Measurements from ENCODE around the gene EIF4G2. TPM values are rescaled to one million over a fixed set of nuclear protein-coding genes. Genes with fewer than 3 reads are reported as not detected.
A peak's percentile ranks its signal among the peaks of the same experiment; 100 is the strongest.

EIF4G2 gene
- total RNA-seq, 2 experiments from 2014 or later = 650 to 817 TPM

DNA sequence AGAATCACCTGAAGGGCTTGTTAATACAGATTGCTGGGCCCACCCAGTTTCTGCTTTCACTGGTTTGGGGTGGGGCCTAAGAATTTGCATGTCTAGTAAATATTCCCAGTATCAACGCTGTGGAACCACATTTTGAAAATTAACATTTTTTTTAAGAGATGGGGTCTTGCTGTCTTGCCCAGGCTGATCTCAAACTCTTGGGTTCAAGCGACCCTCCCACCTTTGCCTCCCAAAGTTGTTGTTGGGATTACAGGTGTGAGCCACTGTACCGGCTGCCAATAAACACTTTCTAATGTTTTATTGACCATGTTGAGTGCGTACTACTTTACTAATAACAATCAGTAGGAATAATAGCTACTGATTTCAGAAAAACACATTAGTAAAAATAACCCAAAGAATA, 2.5 kb downstream of the EIF4G2 start:
- peak overlapping the region; percentile 100 for H3K27ac Mint-ChIP-seq
- POLR2A ChIA-PET = no interaction called here
- no peaks in the 10 kb centered on the region for H3K9me3 Mint-ChIP-seq
- no peaks in the 10 kb centered on the region for H3K27me3 Mint-ChIP-seq
- CTCF ChIA-PET = interaction anchor here (1.1 kb wide), 1 partner anchor 13 kb away, joined by 3 read pairs; no protein-coding TSS in a partner anchor
- peaks cover 65% of the 10 kb centered on the region for H3K4me1 Mint-ChIP-seq
- DNase-seq = no peak
- peaks cover 67% of the 10 kb centered on the region for H3K36me3 Mint-ChIP-seq (ENCODE audit: low read depth)
- H3K4me3 Mint-ChIP-seq = peak overlapping the region; percentile 95

DNA sequence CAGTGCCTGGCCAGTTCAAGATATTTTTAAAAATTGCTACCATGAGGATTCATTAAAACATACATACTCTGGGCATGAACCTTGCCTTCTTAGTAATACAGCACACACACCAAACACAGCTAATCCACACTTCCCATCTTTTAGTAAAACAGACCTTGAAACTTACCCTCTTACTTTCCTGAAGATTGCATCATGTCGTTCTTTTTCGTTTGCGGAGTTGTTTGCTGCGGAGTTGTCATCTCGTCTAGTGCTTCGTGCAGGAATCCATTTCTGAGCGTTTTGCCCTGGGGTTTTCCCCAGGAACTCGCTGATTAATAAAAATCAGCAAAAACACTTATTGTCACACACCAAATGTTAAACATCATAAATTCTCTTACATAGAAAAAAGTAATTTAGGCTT, 3.0 kb downstream of the EIF4G2 start:
- Mint-ChIP-seq H3K36me3 (ENCODE audit: low read depth) (peaks cover 71% of the 10 kb centered on the region), H3K9me3 (no peaks in the 10 kb centered on the region), H3K4me3 (peak overlapping the region; percentile 26), H3K27me3 (no peaks in the 10 kb centered on the region), H3K4me1 (peaks cover 70% of the 10 kb centered on the region), H3K27ac (peak overlapping the region; percentile 69)
- DNase-seq = no peak
- POLR2A ChIA-PET = no interaction called here
- CTCF ChIA-PET = interaction anchor here (1.1 to 2.5 kb wide), 4 partner anchors 9 to 138 kb away, joined by 3 to 8 read pairs (median 3); no protein-coding TSS in a partner anchor

DNA sequence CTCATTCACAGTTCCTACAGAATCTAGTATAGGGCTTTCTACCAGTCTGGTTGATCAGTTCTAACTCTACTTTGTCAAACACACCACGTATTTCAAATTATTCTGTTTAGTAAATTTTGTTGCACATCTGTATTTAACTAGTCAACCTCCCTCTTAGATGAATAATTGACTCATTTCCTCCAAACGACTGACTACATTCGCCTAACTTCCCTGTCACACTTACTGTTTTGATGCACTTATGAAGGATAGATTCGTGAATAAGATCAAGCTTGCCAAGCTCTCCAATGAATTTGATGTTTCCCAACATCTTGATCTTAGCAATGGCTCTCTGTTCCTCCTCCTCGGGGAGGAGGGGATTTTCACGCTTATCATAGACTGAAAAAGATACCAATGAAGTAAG, 5.0 kb downstream of the EIF4G2 start:
- no peak for DNase-seq
- Mint-ChIP-seq H3K4me1 (peaks cover 76% of the 10 kb centered on the region), H3K4me3 (no peak overlapping the region), H3K36me3 (ENCODE audit: low read depth) (peaks cover 90% of the 10 kb centered on the region), H3K9me3 (no peaks in the 10 kb centered on the region), H3K27ac (no peak overlapping the region), H3K27me3 (no peaks in the 10 kb centered on the region)
- POLR2A ChIA-PET = interaction anchor here (0.7 to 0.8 kb wide), 2 partner anchors 7 to 54 kb away, joined by 3 read pairs; partner anchors contain the start of gene ZBED5
- CTCF ChIA-PET = interaction anchor here (0.8 to 4.9 kb wide), 6 partner anchors 7 to 88 kb away, joined by 3 to 41 read pairs (median 5); no protein-coding TSS in a partner anchor

DNA sequence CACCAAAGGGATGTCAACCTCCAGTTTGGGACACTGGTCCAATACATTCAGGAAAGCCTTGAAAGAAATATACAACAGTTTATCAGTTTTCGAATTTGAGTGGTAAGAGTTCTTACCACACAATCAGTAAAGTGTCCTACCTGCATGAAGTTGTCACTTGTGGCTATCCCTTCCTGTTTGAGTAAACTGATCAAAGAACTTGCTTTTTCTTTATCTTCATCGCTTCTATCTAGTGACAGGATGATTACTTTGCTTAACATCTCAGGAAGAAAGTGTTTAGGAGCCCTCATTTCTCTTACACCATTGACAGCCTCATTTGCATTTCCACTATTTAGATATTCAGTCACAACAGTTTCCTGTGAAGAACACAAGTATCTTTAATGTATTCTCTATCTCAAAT, 8.4 kb downstream of the EIF4G2 start:
- no peak for DNase-seq
- no peak overlapping the region for H3K4me3 Mint-ChIP-seq
- peak overlapping the region; percentile 68 for H3K27ac Mint-ChIP-seq
- ChIA-PET CTCF (interaction anchor here (1.2 to 4.9 kb wide), 2 partner anchors 8 to 29 kb away, joined by 3 to 41 read pairs; no protein-coding TSS in a partner anchor), POLR2A (no interaction called here)
- no peaks in the 10 kb centered on the region for H3K27me3 Mint-ChIP-seq
- H3K9me3 Mint-ChIP-seq = no peaks in the 10 kb centered on the region
- H3K36me3 Mint-ChIP-seq (ENCODE audit: low read depth) = peaks cover 87% of the 10 kb centered on the region
- H3K4me1 Mint-ChIP-seq = peaks cover 71% of the 10 kb centered on the region

DNA sequence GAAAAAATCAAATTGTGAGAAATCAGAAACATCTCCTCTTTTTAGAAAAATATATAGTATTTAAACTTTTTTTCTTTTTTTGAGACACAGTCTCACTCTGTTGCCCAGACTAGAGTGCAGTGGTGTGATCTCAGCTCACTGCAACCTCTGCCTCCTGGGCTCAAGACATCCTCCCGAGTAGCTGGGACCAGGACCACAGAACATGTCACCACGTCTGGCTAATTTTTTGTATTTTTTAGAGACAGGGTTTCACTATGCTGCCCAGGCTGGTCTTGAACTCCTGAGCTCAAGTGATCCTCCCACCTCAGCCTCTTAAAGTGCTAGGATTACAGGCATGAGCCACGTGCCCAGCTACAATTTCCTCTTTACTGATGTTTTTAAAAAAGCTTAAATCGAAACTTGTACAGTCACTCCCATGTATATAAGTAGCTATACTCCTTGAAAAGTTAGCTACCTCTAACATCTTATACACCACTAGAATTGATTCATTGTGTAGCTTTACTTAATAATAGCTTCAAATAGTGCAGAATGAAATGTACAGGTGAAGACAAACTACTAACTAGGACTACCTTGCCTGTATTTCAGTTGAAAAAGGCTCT, 10.3 kb downstream of the EIF4G2 start:
- ChIA-PET CTCF (interaction anchor here (0.8 to 1.0 kb wide), 3 partner anchors 9 to 81 kb away, joined by 3 read pairs; no protein-coding TSS in a partner anchor), POLR2A (interaction anchor here (0.6 to 1.3 kb wide), 2 partner anchors 11 to 32 kb away, joined by 3 to 9 read pairs; partner anchors contain the start of gene EIF4G2)

GRCh38 chr11:10797531-10797930, 11.2 kb downstream of the EIF4G2 start:
- Mint-ChIP-seq H3K36me3 (ENCODE audit: low read depth) (peaks cover 71% of the 10 kb centered on the region), H3K4me3 (no peak overlapping the region), H3K27ac (no peak overlapping the region), H3K4me1 (peaks cover 63% of the 10 kb centered on the region), H3K9me3 (no peaks in the 10 kb centered on the region), H3K27me3 (peaks cover 6% of the 10 kb centered on the region)
- ChIA-PET POLR2A (no interaction called here), CTCF (interaction anchor here (1.0 kb wide), 1 partner anchor 22 kb away, joined by 3 read pairs; no protein-coding TSS in a partner anchor)
- no peak for DNase-seq

More for the DNA sequence above, 10.3 kb downstream of the EIF4G2 start:
- Mint-ChIP-seq H3K4me1 (peaks cover 61% of the 10 kb centered on the region), H3K27me3 (no peaks in the 10 kb centered on the region), H3K4me3 (no peak overlapping the region), H3K36me3 (ENCODE audit: low read depth) (peaks cover 78% of the 10 kb centered on the region), H3K27ac (peak overlapping the region; percentile 11), H3K9me3 (no peaks in the 10 kb centered on the region)
- DNase-seq = no peak

- Mint-ChIP-seq H3K4me1 (peaks cover 59% of the 10 kb centered on the region), H3K27ac (peak overlapping the region; percentile 3)
- DNase-seq = no peak
Measured at GRCh38 chr11:10797001-10797400, 11.7 kb downstream of the EIF4G2 start.

DNA sequence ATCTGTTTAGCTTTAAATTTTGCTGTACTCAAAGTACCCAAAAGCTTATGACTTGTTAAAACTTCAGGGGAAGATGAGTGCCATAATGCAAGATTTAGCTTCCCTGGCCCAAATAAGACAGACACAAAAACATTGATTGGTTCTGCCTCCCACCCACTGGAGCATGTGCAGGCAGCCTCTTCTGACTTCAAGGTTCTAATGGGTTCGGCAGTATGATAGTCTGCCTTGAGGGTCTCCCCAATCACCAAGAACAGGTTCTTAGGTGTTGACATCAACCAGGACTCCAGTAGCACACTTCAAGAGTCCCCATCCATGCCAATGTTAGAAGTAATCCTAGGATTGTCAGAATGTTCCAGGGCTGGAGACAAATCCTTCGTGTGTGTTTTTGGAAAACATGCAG, 12.5 kb downstream of the EIF4G2 start:
- DNase-seq = no peak
- H3K9me3 Mint-ChIP-seq = no peaks in the 10 kb centered on the region
- POLR2A ChIA-PET = interaction anchor here (0.6 to 1.3 kb wide), 2 partner anchors 8 to 13 kb away, joined by 3 to 13 read pairs; partner anchors contain the start of gene EIF4G2
- no peak overlapping the region for H3K27ac Mint-ChIP-seq
- H3K27me3 Mint-ChIP-seq = peaks cover 6% of the 10 kb centered on the region
- CTCF ChIA-PET = interaction anchor here (1.5 to 2.1 kb wide), 2 partner anchors 8 to 232 kb away, joined by 4 to 8 read pairs; no protein-coding TSS in a partner anchor
- peaks cover 51% of the 10 kb centered on the region for H3K4me1 Mint-ChIP-seq
- H3K4me3 Mint-ChIP-seq = no peak overlapping the region
- peaks cover 58% of the 10 kb centered on the region for H3K36me3 Mint-ChIP-seq (ENCODE audit: low read depth)

More at GRCh38 chr11:10797001-10797400, 11.7 kb downstream of the EIF4G2 start:
- Mint-ChIP-seq H3K9me3 (no peaks in the 10 kb centered on the region), H3K27me3 (peaks cover 6% of the 10 kb centered on the region), H3K36me3 (ENCODE audit: low read depth) (peaks cover 66% of the 10 kb centered on the region), H3K4me3 (no peak overlapping the region)
- ChIA-PET CTCF (interaction anchor here (2.1 kb wide), 1 partner anchor 7 kb away, joined by 8 read pairs; no protein-coding TSS in a partner anchor), POLR2A (interaction anchor here (0.6 kb wide), 1 partner anchor 7 kb away, joined by 3 read pairs; no protein-coding TSS in a partner anchor)

- Mint-ChIP-seq H3K4me3 (no peak overlapping the region), H3K9me3 (no peaks in the 10 kb centered on the region), H3K4me1 (peaks cover 27% of the 10 kb centered on the region), H3K36me3 (ENCODE audit: low read depth) (peaks cover 35% of the 10 kb centered on the region), H3K27me3 (peaks cover 6% of the 10 kb centered on the region), H3K27ac (no peak overlapping the region)
- CTCF ChIA-PET = interaction anchor here (0.6 to 4.0 kb wide), 16 partner anchors 9 to 355 kb away, joined by 3 to 41 read pairs (median 4); partner anchors contain the start of genes EIF4G2 and ZBED5
- POLR2A ChIA-PET = interaction anchor here (0.7 to 1.0 kb wide), 3 partner anchors 10 to 64 kb away, joined by 3 to 6 read pairs (median 4); partner anchors contain the start of gene ZBED5
- DNase-seq = no peak
Measured at GRCh38 chr11:10793470-10794255, 15.1 kb downstream of the EIF4G2 start.

DNA sequence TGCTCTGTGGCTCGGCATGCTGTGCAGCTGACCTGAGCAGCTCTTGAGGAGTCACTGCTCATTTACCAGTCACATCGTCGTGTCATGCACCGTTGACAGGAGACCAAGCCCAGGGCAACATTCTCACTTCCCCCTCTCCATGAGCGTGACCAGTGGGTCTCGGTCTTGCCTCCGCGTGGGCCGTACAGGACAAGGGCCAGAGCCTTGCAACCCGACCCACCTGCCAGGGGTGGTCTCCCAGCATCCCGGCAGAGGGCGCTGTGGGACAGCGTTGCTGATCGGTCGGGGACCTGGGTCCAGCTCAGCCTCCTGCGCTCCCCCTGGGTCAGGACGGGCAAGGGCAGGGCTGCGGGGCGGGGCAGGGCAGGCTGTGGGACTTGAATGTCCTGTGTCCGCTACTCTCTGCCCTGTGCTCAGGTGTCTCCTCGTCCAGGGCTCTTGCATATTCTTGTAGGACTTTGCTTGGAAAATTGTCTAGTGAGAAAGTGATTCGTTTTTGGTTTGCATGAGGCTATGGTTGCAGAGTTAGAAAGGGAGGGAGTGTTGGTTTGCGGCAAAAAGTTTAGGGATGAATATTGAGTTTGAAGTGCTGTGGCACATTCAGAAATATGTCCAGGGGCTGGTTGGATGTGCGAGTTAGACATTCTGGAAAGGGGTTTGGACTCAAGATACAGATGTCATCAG, 16.2 kb downstream of the EIF4G2 start:
- CTCF ChIA-PET = interaction anchor here (0.6 to 4.0 kb wide), 23 partner anchors 10 to 590 kb away, joined by 3 to 41 read pairs (median 4); partner anchors contain the start of genes EIF4G2 and ZBED5
- POLR2A ChIA-PET = interaction anchor here (0.5 to 1.4 kb wide), 5 partner anchors 9 to 134 kb away, joined by 3 to 4 read pairs (median 3); partner anchors contain the start of genes EIF4G2 and ZBED5
- DNase-seq = peak; percentile 86
- no peaks in the 10 kb centered on the region for H3K9me3 Mint-ChIP-seq
- no peak overlapping the region for H3K27ac Mint-ChIP-seq
- peaks cover 6% of the 10 kb centered on the region for H3K27me3 Mint-ChIP-seq
- H3K36me3 Mint-ChIP-seq (ENCODE audit: low read depth) = peaks cover 24% of the 10 kb centered on the region
- peaks cover 20% of the 10 kb centered on the region for H3K4me1 Mint-ChIP-seq
- H3K4me3 Mint-ChIP-seq = no peak overlapping the region

DNA sequence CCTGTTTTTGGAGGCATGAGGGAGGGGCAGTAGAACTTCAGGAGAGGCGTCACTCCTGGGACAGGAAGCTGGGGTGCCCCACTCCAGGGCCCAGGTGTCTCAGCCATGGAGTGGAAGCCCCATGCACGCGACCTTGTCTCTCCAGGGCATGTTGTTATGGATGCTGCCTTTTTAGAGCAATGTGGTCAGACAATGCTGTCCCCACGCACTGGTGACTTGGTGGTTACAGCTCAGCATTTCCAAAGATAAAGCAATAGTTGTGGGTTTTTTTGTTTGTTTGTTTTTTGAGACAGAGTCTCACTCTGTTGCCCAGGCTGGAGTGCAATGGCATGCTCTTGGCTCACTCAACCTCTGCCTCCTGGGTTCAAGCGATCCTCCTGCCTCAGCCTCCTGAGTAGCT, 22.3 kb downstream of the EIF4G2 start:
- H3K4me3 Mint-ChIP-seq = no peak overlapping the region
- H3K36me3 Mint-ChIP-seq (ENCODE audit: low read depth) = no peaks in the 10 kb centered on the region
- no peaks in the 10 kb centered on the region for H3K4me1 Mint-ChIP-seq
- no peaks in the 10 kb centered on the region for H3K27me3 Mint-ChIP-seq
- CTCF ChIA-PET = interaction anchor here (0.9 to 2.1 kb wide), 2 partner anchors 16 to 17 kb away, joined by 3 to 5 read pairs; no protein-coding TSS in a partner anchor
- POLR2A ChIA-PET = interaction anchor here (0.6 kb wide), 1 partner anchor 476 kb away, joined by 4 read pairs; no protein-coding TSS in a partner anchor
- no peak for DNase-seq
- H3K27ac Mint-ChIP-seq = no peak overlapping the region
- no peaks in the 10 kb centered on the region for H3K9me3 Mint-ChIP-seq

DNA sequence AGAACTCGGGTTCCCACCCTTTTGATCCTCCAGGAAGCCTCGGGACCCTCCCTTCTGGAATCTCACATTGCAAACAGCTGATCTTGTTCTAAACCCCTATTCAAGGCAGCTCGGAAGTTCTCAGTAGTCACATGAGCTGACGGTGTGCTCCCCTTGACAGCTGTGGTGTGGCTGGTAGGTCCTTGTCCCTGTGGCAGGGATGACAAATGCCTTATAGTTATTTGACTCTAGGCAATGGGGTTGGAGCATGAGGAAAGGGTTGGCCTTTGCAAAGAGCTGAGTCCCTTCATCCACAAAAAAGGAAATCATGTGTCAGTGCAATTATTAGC, 23.6 kb downstream of the EIF4G2 start:
- Mint-ChIP-seq H3K4me3 (no peak overlapping the region), H3K9me3 (no peaks in the 10 kb centered on the region), H3K4me1 (no peaks in the 10 kb centered on the region), H3K27me3 (no peaks in the 10 kb centered on the region), H3K36me3 (ENCODE audit: low read depth) (no peaks in the 10 kb centered on the region), H3K27ac (no peak overlapping the region)
- ChIA-PET POLR2A (no interaction called here), CTCF (interaction anchor here (2.4 kb wide), 1 partner anchor 18 kb away, joined by 6 read pairs; no protein-coding TSS in a partner anchor)
- DNase-seq = no peak
